HG03378 (cell line): ENCODE results near the gene ST6GALNAC6.

Experiments
- ATAC-seq: cut with Tn5 transposase; IDR thresholded peaks from one replicate; pipeline ENCODE4 v1.9.1; 2021; ENCODE audit warnings: mild to moderate bottlenecking, moderate library complexity; ENCODE audit not compliant: unreplicated experiment

The ST6GALNAC6 gene

GRCh38 chr9:127934248-127934647 lies 34.8 kb upstream of the ST6GALNAC6 start:
- ATAC-seq: no peak

- ATAC-seq: peak; percentile 36
Measured at GRCh38 chr9:127931092-127931881, 31.9 kb upstream of the ST6GALNAC6 start.

GRCh38 chr9:127930231-127931091 lies 31.1 kb upstream of the ST6GALNAC6 start, which contains the start of gene PIP5KL1:
Gene PIP5KL1 (minus strand): TSS chr9:127930777. CDS start chr9:127930752, 25 bp downstream.
- peak; percentile 38 for ATAC-seq

- no peak for ATAC-seq
Measured at GRCh38 chr9:127929625-127929979, 30.2 kb upstream of the ST6GALNAC6 start.

- ATAC-seq: no peak
Measured at GRCh38 chr9:127928676-127929624, 29.5 kb upstream of the ST6GALNAC6 start.

GRCh38 chr9:127927988-127928675 lies 28.7 kb upstream of the ST6GALNAC6 start:
- ATAC-seq: no peak

GRCh38 chr9:127927201-127927987 lies 28.0 kb upstream of the ST6GALNAC6 start:
- ATAC-seq: no peak

- ATAC-seq: no peak
Measured at GRCh38 chr9:127926906-127927200, 27.4 kb upstream of the ST6GALNAC6 start.

GRCh38 chr9:127925959-127926905 lies 26.8 kb upstream of the ST6GALNAC6 start:
- ATAC-seq: no peak

- no peak for ATAC-seq
Measured at GRCh38 chr9:127924736-127925444, 25.5 kb upstream of the ST6GALNAC6 start.

- ATAC-seq: no peak
Measured at GRCh38 chr9:127923771-127924170, 24.4 kb upstream of the ST6GALNAC6 start.

- no peak for ATAC-seq
Measured at GRCh38 chr9:127923046-127923445, 23.6 kb upstream of the ST6GALNAC6 start.

GRCh38 chr9:127921557-127922120 lies 22.2 kb upstream of the ST6GALNAC6 start:
- ATAC-seq: no peak

- no peak for ATAC-seq
Measured at GRCh38 chr9:127920794-127921193, 21.4 kb upstream of the ST6GALNAC6 start.

- no peak for ATAC-seq
Measured at GRCh38 chr9:127919253-127919815, 19.9 kb upstream of the ST6GALNAC6 start.

GRCh38 chr9:127918183-127919107 lies 19.0 kb upstream of the ST6GALNAC6 start:
- ATAC-seq: no peak
